HG03060 (cell line): ENCODE data around the gene NDUFA1.
"Not testable (repeated sequence)": the region's sequence is repeated elsewhere in the genome, so short reads cannot be mapped to it uniquely, and the experiment has no call there.

Source experiments
- ATAC-seq: cut with Tn5 transposase; IDR thresholded peaks from one replicate; pipeline ENCODE4 v1.9.1; 2021; ENCODE audit warnings: low read depth, moderate number of reproducible peaks; ENCODE audit not compliant: unreplicated experiment

Gene NDUFA1

DNA sequence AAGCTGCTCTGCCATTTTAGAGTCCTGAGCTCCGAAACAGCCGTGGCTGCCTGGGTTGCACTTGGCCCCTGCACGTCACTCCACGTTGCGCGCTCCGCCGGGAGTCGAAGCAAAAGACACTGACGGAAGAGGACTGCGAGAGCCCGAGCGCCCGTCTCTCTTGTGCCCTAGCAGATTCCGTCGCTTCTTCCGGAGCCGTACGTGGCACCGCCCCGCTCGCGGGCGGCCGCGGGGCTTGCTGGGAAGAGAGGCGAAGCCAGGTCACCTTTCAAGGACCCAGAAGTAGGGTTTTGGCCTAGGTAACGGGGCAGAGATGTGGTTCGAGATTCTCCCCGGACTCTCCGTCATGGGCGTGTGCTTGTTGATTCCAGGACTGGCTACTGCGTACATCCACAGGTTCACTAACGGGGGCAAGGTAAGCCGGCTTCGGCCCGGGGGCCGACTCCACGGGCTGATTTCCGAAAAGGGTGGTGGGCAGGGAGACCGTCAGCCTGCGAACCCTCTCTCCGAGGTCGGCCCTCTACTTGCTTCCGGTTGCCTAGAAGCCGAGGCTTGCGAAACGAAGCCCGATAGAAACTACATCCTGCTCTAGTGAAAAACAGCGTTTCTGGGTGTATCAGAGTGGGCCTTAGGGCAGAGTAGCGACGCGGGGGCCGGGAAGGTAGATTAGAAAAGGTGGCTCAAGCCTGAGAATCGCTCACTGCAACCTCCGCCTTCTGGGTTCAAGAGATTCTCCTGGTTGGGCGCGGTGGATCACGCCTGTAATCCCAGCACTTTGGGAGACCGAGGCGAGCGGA, at the start of gene NDUFA1, which contains the start of gene RNF113A:
Gene NDUFA1, plus strand, starts transcription at position 234 of the 797 bp plus-strand sequence. Its CDS starts 80 bp downstream, at position 314.
Gene RNF113A, minus strand, starts transcription at position 135 of the 797 bp plus-strand sequence. Its CDS starts 120 bp downstream, at position 15.
- ATAC-seq = peak; percentile 85

DNA sequence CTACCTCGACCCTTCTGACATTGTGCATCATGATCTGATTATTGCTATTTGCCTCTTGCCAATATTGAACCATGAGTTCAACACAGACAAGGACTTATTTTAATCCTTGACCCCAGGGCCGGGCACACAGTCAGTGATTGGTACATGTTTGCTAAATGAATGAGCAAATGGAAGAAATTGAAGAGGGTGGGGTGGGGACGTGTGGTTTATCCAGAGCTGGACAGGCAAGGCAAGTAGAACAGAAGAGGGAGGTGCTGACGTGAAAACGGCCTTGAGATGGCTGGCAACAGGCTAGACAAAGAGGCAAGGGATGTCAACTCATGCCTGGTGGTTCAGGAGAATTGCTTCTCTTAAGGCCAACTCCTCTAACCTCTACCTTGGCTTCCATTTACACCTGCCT, 47.4 kb upstream of the NDUFA1 start:
- ATAC-seq = not testable (repeated sequence)

DNA sequence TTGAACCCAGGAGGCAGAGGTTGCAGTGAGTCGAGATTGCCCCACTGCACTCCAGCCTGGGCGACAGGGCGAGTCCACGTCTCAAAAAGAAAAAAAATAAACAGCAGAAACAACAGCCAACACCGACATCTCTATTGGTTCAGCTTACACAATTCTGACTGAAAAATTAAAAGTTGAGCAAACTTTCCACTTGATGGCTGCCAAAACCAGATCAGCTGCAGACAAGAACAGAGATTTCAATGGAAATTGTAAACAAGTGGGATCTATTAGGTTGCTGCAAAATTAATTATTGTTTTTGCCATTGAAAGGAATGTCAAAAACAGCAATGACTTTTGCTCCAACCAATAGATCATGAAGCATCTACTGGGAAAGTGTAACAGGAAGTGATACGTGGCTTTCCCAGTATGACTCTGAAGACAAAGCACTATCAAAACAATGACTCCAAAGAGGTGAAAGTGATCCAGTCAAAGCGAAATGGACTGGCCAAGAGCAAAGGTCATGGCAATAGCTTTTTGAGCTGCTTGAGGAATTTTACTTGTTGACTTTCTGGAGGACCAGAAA, 45.2 kb upstream of the NDUFA1 start:
- ATAC-seq = no peak

DNA sequence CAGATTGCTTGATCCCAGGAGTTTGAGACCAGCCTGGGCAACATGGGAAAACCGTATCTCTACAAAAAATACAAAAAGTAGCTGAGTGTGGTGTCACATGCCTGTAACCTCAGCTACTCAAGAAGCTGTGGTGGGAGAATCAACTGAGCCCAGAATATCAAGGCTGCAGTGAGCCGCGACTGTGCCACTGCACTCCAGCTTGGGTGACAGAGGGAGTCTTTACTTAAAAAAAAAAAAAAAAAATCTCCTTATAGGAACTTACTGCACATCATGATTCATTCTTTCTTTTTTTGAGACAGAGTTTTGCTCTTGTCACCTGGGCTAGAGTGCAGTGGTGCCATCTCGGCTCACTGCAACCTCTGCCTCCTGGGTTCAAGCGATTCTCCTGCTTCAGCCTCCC, 43.2 kb upstream of the NDUFA1 start:
- ATAC-seq = no peak

DNA sequence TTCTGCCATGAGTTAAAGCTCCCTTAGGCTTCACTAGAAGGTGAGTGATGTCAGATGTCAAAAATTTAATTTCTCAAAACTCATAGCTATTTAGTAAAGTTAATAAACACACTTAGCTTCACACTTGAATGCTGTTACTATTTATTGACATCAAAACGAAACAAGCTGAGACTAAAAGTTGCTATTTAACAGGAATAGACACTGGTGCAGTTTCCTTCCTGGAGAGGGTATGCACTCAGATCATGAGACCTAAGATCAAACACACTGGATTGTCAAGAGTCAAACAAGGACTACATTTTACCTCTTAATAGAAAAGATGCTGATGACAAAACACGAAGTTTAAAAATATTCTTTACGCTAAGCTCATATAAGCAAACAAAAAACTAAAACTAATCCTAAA, 37.7 kb upstream of the NDUFA1 start:
- ATAC-seq = no peak

DNA sequence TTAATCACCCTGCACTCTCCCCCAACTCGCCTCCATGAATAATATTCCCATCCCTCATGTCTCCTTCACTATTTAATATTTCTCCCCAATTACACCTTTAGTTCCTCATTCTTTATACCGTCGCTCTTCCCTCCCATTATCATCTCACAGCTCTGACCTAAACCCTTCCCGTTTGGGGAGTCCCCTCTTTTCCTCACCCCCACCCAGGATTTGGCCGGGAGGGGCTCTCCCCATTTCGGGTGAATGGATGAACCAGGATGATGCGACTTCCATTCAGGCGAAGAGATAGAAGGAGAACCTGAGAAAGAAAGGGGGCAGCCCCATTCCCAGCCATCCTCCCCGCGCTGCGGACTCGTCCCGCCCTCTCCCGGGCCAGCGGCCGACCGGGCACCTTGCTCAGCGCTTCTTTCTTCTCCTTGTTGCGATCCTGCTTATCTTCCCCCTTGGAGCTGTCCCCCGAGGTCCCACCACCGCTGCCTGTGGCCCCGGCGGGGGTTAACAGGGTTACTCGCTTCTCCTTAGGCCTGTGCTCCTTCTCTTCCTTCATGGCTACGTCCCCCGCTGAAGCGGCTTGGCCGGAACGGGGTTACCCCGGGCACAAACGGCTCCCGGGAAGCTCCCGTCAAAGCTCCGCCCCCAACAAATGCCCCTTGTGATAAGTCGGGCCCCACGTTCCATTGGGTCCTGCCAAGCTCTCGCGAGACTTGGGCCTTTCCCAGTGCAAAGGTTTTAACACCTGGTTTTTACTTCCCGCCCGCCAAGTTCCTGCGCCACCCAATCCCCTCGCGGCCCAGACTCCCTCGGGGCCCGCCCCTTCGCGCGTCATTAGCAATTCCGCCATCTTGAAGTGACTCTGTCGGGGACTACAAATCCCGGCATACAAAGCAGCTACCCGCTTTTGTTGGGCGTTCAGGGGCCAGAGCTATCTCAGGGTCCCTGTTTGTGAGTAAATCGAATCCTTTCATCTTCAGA, 19.0 kb upstream of the NDUFA1 start, which contains the start of gene UPF3B:
Gene UPF3B, minus strand, starts transcription at position 582 of the 972 bp plus-strand sequence. Its CDS starts 35 bp downstream, at position 547.
- peak; percentile 92 for ATAC-seq

DNA sequence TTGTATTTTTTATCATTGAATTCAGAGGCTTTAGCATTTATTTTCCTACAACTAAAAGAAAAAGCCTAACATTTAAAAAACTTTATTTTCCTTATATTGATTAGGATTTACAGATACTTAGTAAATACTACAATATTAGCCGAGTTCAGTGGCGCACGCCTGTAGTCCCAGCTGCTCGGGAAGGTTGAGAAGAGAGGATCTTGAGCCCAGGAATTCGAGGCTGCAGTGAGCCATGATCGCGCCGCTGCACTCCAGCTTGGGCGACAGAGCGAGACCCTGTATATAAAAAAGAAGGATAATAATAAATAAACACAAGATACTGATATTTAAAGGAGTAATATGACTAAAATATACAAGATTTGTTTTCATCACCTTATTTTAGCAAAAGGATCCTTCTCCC, 18.2 kb upstream of the NDUFA1 start:
- ATAC-seq = no peak

DNA sequence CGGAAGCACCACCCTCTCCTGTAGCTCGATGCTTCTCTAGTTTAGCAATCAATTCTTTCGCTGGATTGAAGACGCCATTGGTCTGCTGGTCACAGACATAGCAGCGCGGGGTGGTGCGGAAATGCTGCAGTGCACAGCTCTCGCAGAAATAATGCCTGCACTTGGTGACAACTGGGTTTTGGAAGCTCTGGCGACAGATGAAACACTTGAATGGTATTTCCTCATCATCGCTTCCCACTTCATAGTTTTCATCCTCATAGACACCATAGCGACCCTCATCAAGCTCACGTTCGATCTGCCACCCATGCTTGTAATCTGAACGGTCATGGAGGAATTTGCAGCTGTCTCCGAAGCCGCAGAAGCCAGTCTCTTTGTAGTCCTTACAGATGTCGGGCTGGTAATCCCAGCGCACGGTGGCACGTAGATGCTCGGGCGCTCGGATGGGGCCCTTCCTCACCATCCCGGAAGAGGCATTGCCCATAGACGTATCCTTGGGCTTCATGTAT, 953 bp upstream of the NDUFA1 start:
- ATAC-seq = no peak

DNA sequence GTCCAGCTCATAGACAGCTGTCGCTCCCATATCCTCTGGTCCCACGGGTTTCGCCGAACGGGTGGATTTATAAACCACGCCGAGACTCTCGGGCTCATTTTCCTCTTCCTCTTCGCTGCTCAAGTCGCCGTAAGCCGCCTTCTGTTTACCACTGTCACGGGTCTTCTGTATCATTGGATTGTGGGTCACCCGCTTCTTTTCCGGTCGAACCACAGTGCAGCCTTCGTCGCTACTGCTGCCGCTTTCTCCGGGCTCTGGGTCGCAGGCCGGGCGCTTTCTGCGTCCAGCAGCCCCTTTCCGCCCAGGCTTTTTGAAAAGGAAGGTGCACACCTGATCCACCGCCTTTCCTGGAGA, 410 bp upstream of the NDUFA1 start:
- ATAC-seq = peak; percentile 19

DNA sequence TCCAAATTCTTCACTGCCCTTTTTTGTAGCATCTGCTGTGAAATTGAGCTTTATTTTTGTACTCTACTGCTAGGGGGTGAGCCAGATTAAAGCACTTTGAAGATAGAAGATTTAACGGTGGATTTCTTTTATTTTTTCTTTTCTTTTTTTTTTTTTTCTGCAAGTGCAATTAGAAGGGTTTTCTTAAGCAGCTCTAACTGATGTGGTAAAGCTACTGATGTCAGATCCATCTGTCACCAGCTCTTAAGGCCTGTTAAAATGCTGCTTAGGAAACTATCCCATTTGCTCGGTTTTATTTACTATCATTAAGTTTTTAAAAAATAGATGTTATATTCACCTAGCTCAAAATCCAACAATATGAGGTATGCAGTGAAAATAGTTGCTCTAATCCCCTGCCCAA, 7.1 kb downstream of the NDUFA1 start:
- ATAC-seq = no peak

DNA sequence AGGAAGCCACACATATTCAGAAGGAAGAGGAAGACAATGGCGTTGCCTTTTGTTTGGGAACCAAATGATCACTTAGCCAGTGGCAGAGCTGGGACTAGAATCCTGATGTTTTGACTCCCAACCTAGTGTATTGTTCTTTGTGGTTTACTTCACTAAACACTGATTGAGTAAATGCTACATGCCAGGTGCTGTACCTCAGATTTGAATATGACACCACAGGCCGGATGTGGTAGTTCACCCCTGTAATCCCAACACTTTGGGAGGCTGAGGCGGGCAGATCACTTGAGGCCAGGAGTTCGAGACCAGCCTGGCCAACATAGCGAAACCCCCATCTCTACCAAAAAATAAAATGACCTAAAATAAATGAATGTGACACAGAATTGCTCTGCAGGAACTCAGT, 8.4 kb downstream of the NDUFA1 start:
- no peak for ATAC-seq

DNA sequence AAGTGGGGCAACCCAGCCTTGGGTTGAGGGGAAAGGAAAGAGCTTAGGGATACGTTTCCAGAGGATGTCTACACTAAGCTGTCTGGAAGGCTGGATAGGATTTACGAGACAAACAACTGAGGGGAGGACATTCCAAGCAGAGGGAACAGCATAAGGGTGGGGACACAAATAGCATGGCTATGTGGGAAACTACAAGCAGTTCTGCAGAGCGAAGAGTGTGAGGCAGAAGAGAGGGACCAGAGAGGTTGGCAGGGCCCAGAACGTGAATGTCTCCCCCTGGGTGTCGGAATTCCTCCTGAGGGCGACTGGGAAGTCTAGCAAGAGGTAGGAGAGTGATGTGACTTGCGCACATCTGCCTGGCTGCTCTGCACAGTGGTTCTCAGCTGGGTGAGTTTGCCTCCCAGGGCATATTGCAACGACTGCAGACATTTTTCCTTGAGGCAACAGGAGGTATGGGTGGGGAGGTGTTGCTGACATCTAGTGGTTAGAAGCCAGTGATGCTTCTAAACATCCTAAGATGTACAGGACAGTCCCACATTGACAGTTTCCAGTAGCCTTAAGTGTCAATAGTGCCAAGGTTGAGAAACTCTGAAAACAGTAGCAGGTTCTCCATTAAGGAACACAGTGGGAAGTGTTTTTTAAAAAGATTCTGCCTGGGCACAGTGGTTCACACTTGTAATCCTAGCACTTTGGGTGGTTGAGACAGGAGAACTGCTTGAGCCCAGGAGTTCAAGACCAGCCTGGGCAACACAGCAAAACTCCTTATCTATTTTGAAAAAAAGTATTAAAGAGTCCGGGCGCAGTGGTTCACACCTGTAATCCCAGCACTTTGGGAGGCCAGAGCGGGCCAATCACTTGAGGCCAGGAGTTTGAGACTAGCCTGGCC, 9.2 kb downstream of the NDUFA1 start:
- no peak for ATAC-seq

DNA sequence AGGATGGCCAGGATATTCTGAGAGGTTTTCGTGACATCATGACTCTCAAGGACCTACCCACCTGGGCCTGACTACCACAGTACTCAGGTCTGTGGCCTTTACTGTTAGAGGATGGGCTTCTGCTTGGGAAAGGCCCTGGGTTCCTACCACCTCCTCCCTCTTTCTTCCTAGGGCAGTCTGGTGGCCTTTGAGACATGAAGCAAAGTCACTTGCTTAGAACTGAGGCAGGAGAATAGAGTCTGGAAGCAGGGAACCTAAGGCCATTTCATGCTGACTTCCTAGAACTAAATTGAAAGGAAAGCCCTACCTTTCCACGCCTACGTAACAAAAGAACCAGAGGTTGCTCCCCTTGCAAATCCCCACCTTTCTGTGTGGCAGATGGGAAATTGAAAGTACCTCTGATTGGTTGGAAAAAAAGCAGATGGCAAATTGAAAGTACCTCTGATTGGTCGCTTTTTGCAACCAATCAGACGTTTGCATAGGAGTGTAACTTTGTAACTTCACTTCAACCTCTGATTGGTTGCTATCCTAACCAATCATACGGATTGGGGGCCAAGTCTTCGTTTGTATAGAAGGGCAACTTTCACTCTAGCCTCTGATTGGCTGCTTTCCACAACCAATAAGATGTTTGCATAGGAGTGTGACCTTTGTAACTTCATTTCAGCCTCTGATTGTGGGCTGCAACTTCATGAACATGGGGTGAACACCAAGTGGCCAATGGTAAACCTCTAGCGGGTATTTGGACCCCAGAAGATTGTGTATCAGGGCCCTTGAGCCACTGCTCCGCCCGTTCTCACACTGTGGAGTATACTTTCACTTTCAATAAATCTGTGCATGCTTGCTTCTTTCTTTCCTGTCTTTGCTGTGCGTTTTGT, 14.2 kb downstream of the NDUFA1 start:
- ATAC-seq = no peak

DNA sequence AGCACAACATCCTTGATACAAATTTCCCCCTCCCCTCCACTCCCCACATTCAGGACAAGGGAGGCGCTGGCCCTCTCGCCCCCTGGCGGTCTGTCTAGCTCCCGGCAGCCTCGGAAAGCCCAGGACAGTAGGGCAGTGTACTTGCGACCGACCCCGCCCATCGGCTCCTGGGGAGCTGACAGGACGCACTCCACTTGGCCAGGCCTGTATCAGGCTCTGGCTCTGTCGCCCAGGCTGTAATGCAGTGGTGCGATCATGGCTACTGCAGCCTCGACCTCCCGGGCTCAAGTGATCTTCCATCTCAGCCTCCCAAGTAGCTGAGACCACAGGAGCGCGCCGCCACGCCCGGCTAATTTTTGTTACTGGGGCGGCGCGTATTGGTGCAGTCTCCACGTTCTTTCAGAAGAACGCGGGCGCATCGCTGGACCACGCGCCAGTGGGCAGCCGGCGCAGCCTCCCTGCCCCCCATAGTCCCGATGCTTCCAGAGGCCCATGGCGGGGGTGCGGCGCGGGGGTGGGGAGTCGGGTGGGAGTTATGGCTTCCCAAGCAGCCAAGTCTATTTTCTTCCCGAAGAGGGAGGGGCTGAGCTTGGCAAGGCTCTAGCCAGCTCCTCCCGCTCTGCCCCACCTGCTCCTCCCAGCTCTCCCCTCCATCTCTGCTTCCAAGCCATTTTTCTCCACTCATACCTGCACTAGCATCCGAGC, 16.2 kb downstream of the NDUFA1 start:
- ATAC-seq = no peak

DNA sequence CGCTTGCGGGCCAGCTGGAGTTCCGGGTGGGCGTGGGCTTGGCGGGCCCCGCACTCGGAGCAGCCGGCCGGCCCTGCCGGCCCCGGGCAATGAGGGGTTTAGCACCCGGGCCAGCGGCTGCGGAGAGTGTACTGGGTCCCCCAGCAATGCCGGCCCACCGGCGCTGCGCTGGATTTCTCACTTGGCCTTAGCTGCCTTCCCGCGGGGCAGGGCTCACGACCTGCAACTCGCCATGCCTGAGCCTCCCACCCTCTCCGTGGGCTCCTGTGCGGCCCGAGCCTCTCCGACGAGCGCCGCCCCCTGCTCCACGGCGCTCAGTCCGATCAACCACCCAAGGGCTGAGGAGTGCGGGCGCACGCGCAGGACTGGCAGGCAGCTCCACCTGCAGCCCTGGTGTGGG, 19.0 kb downstream of the NDUFA1 start:
- ATAC-seq = not testable (repeated sequence)

DNA sequence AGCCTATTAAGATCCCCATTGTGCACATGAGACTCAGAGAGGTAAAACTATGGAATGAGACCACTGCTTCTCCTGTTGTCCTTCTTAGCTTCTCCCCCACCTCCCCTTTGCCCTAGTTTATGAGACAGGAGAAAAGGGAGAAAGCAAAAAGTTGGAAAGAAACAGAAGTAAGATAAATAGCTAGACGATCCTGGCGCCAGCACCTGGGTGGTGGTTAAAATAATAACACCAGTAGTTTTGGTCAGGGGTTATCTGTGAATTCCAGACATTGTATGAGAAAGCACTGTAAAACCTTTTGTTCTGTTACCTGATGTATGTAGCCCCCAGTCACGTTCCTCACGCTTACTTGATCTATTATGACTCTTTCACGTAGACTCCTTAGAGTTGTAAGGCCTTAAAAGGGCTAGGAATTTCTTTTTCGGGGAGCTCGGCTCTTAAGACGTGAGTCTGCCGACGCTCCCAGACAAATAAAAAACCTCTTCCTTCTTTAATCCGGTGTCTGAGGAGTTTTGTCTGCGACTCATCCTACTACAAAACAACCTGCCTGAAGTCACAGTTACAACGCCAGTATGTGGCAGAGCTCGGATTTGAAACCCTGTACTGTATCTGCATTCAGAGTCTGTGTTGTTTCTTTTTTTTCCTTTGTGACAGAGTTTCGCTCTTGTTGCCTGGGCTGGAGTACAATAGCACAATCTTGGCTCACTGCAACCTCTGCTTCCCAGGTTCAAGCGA, 20.5 kb downstream of the NDUFA1 start:
- not testable (repeated sequence) for ATAC-seq

DNA sequence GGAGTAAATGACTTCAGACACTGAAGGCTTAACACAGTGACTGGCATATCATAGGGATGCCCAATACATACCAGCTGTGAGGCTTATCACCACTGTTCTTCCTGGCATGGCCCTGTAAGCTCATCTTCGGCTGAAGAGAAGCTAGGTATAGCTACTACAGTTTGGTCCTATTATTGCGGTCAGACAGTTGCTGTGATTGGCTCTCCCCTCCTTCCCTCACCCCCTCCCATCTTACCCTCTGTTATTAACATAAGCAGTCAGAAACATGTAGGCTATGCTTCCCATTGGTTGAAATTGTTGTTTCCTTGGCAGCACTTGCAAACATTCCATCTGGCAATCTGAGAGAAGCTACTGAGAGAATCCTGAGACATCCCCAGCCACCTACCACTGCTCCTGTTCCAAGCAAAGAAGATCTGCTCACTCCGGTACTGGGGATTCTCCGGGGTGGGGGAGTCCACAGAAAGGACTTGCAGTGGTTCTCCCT, 24.3 kb downstream of the NDUFA1 start, which contains the start of gene AKAP14:
Gene AKAP14, plus strand, starts transcription at position 51 of the 484 bp plus-strand sequence. CDS start 7,331 bp downstream, outside the sequence.
- no peak for ATAC-seq
